ENCODE data around the gene TASP1.

Gene TASP1

DNA sequence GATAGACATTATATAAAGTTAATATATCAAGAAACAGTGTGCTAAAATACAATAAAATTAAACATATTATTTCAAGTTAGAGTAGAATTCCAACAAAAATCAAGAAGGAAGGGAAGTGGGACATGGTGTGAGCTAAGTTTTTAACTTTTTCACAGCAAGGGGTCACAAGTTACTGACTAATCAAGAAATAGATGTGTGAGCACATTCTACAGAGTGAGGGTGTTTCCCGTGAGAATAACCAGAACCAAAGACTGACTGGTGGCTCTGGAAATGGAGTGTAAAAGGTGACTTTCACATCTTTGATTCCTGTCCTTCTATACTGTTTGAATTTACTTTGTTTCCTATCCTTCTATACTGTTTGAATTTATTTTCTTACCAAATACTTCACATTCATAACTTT is 206.6 kb downstream of the TASP1 start:
- no peak for DNase-seq

- peak in 1 of 5 donors; percentile 65 for DNase-seq
Measured at GRCh38 chr20:13430346-13431002, 208.3 kb downstream of the TASP1 start.

GRCh38 chr20:13428684-13429083 is 210.0 kb downstream of the TASP1 start:
- no peak for DNase-seq

DNA sequence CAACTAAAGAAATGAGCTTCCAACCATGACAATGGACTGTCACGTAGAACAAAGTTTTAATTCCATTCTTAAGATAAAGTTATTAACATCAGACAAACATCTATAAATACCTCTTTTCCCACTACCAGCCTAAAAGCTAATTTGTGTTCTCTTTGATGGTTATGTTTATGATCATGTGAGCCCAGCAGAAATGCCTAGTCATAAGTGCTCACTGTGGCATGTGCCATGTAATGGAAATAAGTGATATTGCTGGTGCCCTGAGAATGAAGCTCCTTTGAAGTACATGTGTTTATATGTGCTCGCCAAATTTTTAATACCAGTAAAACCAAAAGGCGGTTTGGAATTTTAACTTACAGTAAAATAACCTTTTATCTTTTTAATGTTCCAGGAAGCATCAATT is 211.9 kb downstream of the TASP1 start:
- no peak for DNase-seq

DNA sequence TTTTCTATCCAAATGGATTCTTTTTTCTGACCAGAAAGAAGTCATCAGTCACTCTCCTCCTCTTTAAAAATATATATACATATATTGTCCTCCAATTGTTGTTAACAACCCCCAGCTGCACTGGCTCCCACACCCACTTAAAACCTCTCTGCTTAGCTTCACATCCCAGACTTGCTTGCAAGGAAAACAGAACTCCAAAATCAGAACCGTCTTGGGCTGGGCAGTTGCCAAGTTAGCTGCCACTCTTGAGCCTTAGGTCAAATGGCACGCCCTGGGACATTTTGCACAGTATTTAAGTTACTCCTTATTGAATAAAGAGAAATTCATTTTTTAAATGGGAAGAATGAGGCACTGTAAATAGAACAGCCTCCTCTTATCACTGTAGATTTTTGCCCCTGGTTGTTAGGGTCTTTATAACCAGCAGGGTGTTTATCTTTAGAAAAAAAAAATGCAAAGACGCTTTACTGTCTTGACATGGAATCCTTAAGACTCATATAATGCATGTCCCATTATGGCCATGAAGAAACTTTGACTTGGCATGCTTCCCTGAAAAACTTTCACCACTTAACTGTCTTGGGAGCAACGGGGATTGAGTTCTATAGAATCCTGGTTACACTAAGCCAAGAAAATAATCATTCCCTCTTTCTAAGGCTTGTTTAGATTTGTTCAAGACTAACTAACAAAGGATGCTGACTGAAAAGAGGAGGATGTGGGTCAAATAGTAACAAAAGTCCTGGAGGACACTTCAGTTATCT is 213.2 kb downstream of the TASP1 start:
- DNase-seq: no peak

GRCh38 chr20:13424174-13424833 is 214.4 kb downstream of the TASP1 start:
- DNase-seq: no peak

GRCh38 chr20:13423472-13424173 is 215.1 kb downstream of the TASP1 start:
- DNase-seq: no peak

- no peak for DNase-seq
Measured at GRCh38 chr20:13422637-13423036, 216.1 kb downstream of the TASP1 start.

GRCh38 chr20:13420625-13421024 is 218.1 kb downstream of the TASP1 start:
- DNase-seq: no peak

GRCh38 chr20:13419477-13419876 is 219.3 kb downstream of the TASP1 start:
- DNase-seq: no peak

DNA sequence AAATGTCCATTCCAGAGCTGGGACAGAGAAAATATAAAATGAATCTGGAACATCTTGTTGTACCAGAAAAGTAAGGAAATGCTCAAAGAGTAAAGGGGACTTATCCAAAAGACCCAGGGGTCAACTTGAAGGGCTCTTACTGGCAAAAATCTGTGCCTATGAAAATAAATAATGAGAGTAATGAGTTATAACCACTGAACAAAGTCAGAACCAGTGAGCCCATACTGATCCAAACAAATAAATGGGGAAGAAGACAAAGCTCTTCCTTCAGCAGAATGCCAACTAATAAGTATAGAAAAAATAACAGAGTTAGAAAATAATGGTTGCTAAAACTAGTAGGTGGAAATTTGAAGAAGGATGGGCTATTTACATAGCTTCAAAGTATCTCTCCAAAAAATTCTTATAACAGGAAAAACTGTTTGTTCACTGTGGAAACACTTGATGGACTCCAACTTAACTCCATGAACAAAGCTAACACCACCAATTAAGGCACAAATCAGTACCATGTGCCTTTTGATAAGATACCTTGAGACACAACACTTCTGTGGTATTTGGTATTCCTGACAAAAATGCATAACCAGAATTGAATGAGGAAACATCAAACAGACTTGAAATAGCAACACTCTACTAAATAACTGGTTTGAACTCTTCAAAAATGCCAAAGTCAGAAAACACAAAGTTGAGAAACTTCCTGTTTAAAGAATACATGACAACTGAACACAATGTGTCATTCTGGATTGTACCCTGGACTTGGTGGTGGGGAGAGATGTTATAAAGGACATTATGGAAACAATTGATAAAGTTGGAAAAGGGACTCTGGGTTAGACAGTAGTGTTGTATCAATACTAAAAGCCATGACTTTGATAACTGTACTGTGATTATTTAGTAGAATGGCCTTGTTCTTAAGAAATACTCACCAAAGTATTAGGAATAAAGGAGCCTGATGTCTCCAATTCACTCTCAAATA is 220.2 kb downstream of the TASP1 start:
- DNase-seq: no peak

- DNase-seq: no peak
Measured at GRCh38 chr20:13416531-13416930, 222.2 kb downstream of the TASP1 start.

DNA sequence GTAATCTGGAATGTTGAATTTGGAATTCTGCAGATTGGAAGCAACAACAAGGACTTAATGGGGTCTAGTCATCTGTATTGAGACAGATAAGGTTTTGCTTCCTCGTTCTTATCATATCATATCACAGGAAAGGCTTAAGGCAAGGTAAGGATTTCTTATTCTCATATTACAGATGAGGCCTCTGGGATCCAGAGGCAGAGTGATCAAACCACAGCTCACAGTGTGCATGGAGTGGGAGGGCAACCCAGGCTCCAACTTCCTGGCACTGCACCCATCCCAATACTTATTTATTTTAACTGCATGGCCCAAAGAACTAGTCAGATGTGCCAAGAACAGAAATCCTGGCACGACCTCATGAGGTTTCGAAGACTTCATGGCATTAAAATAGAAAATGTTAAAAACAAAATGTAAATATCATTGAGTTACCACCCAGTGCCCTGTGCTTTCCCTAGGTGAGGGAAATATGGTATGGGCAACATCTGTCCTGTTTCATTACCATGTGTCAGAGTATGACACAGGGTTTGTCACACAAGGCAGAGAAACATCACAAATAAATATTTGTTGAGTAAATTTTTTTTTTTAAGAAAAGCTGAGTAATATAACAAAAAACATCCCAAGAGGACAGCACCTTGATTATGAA is 225.8 kb downstream of the TASP1 start:
- DNase-seq: no peak

- no peak for DNase-seq
Measured at GRCh38 chr20:13404293-13404692, 234.4 kb downstream of the TASP1 start.

DNA sequence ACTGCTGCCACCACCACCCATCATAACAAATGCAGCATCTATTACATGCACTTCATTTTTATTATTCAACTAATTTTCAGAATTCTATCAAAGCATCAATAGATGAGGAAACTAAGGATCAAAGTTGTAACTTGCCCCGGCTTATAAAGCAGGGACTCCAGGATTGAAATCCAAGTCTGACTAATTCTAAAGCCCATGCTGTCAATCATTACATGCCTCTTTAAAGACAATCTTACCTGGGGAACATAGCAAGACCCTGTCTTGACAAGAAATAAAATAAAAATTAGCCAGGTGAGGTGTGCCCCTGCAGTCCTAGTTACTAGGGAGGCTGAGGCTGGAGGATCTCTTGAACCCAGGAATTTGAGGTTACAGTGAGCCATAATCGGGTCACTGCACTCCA is 235.3 kb downstream of the TASP1 start:
- DNase-seq: no peak

DNA sequence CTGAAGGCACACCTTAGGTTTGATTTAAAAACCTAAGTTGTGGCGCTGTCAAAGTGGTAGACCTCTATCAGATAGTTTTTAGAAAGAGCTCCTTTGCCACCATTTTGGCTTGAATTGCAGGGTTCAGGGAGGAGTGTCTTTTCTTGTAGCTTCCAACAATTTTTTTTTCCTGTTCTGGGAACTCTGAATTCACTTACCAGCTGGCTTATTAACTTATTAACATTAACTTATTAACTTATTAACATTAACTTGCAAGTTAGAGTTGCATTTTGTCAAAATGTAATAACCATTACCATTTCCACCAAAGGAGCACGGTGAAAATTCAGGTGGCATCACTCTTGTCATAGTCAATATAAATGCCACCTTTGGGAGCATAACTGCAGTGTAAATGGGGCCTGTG is 235.7 kb downstream of the TASP1 start:
- DNase-seq: no peak

DNA sequence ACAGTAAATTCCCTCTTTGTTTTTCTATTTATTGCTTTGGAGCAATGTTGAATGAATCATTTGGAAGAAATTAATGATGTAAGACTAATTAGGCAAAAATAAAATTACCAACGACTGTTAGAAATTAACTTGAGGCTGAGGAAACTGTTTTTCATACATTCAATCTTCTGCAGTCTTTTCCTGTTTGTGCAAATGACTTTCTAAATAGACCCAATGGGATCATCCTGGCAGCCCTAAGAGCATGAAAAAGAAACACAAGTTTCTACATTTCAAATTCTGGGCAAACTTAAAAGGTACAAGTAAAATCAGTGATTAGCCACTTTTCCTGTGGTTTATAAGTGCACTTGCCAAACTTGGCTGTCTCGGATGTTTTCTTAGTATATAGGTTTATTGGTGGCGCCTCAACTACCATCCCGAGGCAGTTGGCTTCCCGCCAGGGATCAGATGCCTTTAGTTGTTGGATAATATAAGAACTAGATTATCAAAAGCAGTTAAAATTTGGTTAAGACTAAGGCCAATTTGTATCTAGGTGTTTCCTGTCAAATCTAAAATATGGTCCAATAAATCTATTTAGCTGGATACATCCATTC is 236.5 kb downstream of the TASP1 start:
- no peak for DNase-seq

DNA sequence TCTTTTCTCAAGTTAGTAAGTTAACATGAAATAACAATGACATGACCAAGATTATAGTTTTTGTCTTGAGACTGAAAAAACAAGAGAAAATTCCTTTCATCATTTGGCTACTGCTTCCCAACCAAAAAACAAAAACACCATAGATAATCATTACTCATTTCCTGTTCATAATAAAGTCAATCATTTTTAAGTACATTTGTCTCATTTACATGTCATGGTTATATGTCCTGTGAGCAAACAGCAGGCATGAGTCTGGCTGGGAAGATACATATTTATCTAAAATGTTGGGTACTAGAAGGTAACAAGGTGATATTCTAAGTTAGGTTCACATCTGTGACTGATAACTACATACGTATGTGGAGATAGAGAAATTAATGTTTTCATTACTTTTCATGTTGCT is 237.1 kb downstream of the TASP1 start:
- DNase-seq: no peak

DNA sequence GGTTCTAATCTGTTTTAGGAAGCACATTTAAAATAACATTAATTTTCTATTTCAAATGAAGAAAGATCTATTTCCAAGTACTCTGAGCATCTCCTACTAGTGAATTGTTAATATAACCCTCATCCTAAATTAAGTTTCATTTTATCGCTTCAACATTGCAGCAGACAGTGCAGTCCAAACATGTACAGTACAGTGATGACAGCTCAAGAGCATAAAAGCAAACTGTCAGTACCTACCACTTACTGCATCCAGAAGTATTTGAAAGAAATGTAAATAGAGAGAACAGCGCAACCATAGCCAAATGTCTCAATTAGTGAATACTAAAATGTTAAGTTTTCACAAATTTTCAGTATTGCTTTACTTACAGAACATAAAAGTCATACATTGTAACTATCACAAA is 238.3 kb downstream of the TASP1 start:
- no peak for DNase-seq

DNA sequence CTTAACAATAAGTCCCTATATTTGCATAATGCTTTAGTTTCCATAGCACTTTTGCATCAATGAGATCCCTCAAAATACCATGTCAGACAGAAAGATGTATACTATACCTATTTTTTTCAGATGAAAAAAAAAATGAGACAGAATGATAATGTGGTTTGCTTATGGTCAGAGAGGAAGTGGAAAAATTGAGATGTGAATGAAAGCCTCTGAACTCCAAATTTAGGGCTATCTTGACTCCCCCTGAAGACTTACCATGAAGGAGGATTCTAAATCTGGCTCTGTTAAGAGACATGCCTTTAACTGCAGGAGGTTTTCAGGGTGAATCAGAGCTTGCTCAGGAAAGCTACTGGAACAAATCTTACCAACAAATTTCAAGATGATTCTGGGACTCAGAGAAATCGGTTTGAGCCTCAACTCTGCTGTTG is 241.4 kb downstream of the TASP1 start:
- DNase-seq: no peak

DNA sequence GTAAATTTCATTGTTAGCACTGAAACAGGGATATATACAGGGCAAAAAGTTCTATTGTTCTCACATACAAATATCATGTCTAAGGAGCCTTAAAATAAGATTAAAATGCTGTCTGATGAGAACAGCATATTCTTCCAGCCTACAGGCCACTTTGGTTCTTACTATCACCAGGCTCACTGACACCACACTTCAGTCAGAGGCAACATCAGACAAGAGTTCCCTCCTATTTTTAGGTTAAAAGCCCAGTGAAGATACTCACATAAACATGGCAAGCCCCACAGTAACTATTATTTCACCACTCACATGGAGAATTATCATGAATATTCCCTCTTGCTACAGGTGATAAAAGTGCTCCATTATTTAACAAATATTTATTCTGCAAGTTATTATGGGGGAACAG is 241.9 kb downstream of the TASP1 start:
- no peak for DNase-seq

Data from T-helper 1 cell (primary cell).